Measurements from ENCODE around the gene PLA2G4A. TPM values are rescaled to one million over a fixed set of nuclear protein-coding genes. Genes with fewer than 3 reads are reported as not detected.

The PLA2G4A gene
- total and polyA plus RNA-seq, 9 donors, result 1.7 to 19.0 (median 9.0) TPM

DNA sequence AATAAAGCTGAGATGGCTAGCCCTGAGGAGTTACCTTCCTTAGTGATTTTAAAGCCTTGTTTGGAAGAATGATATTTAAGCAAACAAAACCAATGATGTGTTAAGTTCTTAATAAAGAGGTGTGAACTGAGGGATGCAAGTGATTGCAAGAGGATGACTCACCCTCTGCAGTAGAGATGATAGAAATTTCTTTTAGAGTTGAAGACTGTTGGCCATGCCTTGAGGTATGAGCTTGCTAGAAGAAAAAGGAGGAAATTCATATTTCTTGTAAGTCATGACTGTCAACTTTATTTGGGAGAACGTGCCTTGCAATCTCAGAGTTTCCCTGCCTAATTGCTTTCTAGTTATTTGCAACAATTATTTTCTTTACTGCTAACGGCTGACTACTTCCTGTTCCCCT is 94.7 kb downstream of the PLA2G4A start:
- DNase-seq, result no peak
- H3K36me3 ChIP-seq, result no peaks in the 10 kb centered on the region
- H3K27me3 ChIP-seq, result no peaks in the 10 kb centered on the region
- no peak overlapping the region for H3K4me3 ChIP-seq
- no peaks in the 10 kb centered on the region for H3K4me1 ChIP-seq (ENCODE audit: insufficient read depth)
- H3K27ac ChIP-seq, result no peak overlapping the region
- TF ChIP-seq POLR2A (IDR thresholded peaks at IDR 0.05), result no peak
- TF ChIP-seq, protein P1, sequence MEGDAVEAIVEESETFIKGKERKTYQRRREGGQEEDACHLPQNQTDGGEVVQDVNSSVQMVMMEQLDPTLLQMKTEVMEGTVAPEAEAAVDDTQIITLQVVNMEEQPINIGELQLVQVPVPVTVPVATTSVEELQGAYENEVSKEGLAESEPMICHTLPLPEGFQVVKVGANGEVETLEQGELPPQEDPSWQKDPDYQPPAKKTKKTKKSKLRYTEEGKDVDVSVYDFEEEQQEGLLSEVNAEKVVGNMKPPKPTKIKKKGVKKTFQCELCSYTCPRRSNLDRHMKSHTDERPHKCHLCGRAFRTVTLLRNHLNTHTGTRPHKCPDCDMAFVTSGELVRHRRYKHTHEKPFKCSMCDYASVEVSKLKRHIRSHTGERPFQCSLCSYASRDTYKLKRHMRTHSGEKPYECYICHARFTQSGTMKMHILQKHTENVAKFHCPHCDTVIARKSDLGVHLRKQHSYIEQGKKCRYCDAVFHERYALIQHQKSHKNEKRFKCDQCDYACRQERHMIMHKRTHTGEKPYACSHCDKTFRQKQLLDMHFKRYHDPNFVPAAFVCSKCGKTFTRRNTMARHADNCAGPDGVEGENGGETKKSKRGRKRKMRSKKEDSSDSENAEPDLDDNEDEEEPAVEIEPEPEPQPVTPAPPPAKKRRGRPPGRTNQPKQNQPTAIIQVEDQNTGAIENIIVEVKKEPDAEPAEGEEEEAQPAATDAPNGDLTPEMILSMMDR (IDR thresholded peaks at IDR 0.05), result no peak
- no peak for TF ChIP-seq EP300 (IDR thresholded peaks at IDR 0.05)
- intact Hi-C loops (cut with DNase I), result no loop called here
- H3K9me3 ChIP-seq, result no peaks in the 10 kb centered on the region
- 59 to 65% (median 63%) methylated on average over 2 of the region's 2 CpGs for WGBS, 3 donors

DNA sequence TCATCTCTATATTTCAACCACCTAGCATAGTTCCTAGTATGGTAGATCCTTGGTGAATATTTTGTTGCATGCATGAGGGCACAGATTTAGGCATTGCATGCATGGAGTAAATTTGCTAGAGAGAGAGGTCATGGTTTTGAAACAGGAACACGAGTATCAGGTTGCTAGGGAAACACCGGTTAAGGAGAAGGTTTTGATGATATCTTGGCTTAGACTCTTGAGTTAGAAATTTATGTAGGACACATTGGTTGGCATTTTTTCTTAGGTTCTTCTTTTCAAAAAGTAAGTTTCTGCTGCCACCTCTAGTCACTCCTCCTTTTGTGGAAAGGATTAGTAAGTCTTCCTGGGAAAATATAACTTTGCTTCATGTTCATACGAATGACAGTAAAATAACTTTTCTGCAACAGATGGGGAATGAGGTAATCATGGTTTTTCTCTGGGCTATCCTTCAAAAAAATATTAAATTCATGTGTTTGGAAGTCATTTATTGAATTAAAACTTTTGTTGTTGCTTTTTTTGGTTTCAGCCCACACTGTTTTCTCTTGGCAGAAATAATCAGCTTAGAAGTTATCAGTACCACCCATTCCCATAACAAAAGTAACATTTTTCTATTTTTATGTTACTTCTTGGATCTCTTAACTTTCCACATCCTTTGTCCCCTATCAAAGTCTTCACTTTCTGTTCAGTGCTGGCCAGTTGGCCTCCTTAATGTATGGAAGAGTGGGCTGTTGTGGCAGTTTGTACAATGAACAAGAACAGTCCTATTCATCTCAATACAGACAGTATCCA is 97.3 kb downstream of the PLA2G4A start:
- no peaks in the 10 kb centered on the region for H3K4me1 ChIP-seq (ENCODE audit: insufficient read depth)
- H3K27ac ChIP-seq, result no peak overlapping the region
- 14 to 19% (median 15%) methylated on average over 3 of the region's 3 CpGs for WGBS, 3 donors
- H3K4me3 ChIP-seq, result no peak overlapping the region
- H3K9me3 ChIP-seq, result no peaks in the 10 kb centered on the region
- TF ChIP-seq EP300 (IDR thresholded peaks at IDR 0.05) (no peak), POLR2A (IDR thresholded peaks at IDR 0.05) (no peak)
- TF ChIP-seq, protein P1 (IDR thresholded peaks at IDR 0.05), result no peak
- intact Hi-C loops (cut with DNase I), result no loop called here
- no peaks in the 10 kb centered on the region for H3K36me3 ChIP-seq
- H3K27me3 ChIP-seq, result no peaks in the 10 kb centered on the region
- DNase-seq, result no peak

DNA sequence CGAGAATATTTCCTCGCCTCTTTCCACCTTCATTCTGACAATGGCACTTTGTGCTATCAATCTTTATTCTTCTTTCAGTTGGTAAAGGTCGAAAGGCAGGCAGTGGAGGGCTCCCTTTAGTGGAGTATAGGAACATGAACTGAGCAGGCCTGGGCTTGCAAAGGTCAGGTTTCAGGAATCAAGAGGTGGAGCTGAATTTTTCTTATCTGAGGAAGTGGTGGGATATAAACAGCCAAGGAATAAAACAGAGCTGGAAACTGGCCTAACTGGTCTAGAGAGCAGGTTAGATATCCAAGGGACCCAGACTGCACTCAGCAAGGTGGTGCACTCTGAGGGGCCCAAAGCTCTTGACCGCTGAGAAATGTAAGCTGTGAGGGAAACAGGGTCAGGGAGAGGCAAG is 99.1 kb downstream of the PLA2G4A start:
- DNase-seq, result no peak
- Histone ChIP-seq H3K27me3 (no peaks in the 10 kb centered on the region), H3K4me3 (no peak overlapping the region), H3K36me3 (no peaks in the 10 kb centered on the region), H3K4me1 (ENCODE audit: insufficient read depth) (no peaks in the 10 kb centered on the region), H3K9me3 (no peaks in the 10 kb centered on the region), H3K27ac (no peak overlapping the region)
- TF ChIP-seq POLR2A (IDR thresholded peaks at IDR 0.05), result no peak
- TF ChIP-seq, protein P1 (IDR thresholded peaks at IDR 0.05), result no peak
- 91 to 93% (median 93%) methylated on average over 4 of the region's 4 CpGs for WGBS, 3 donors
- intact Hi-C loops (cut with DNase I), result no loop called here

DNA sequence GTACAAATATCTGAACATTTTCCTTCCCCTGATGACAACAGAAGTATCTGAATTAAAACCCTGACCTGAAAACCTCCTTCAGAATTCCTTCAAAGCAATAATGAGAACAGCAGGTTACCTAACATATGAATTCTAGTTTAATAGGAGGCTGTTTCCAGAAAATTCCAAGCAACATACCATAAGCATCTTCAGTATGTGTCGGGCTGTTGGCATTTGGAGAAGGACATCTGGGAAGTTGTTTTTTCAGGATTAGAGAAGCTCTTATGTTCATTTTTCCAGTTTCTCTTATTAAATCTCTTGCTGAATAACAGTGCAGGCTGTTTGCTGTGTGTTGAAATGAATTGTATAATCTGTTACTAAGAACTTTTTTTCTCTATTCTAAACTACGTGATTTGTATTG is 101.5 kb downstream of the PLA2G4A start:
- Histone ChIP-seq H3K27ac (no peak overlapping the region), H3K4me1 (ENCODE audit: insufficient read depth) (no peaks in the 10 kb centered on the region), H3K4me3 (no peak overlapping the region), H3K9me3 (no peaks in the 10 kb centered on the region), H3K27me3 (no peaks in the 10 kb centered on the region), H3K36me3 (no peaks in the 10 kb centered on the region)
- intact Hi-C loops (cut with DNase I), result no loop called here
- TF ChIP-seq, protein P1 (IDR thresholded peaks at IDR 0.05), result no peak
- TF ChIP-seq POLR2A (IDR thresholded peaks at IDR 0.05), result no peak
- no peak for TF ChIP-seq EP300 (IDR thresholded peaks at IDR 0.05)
- WGBS, 3 donors, result 82 to 89% (median 89%) methylated on average over 2 of the region's 2 CpGs
- no peak for DNase-seq
